CD14-positive monocyte (primary cell): ENCODE results near the gene MYB. TPM values are rescaled to one million over a fixed set of nuclear protein-coding genes. Genes with fewer than 3 reads are reported as not detected.

ENCODE experiments used
- DNase-seq, 3 donors: peaks; one replicate each; pipeline ENCODE4 v3.0.0-alpha.2; 2011 to 2022
- H2AFZ ChIP-seq: 2 replicates; pipeline ENCODE4 v1.6.0; 2012; ENCODE audit warnings: mild to moderate bottlenecking, low read depth, low read length, inconsistent platforms; ENCODE audit not compliant: insufficient read depth, poor library complexity, severe bottlenecking
- H3K27ac ChIP-seq, 2 donors: 1 replicate in 1 of 2; 2 replicates in 1 of 2; pipeline ENCODE4 v1.5.1; 2012 to 2013; ENCODE audit warnings: low read length in 2 of 2, control low read depth in 1 of 2, inconsistent platforms in 1 of 2, low read depth in 1 of 2, mild to moderate bottlenecking in 1 of 2
- H3K27me3 ChIP-seq, 2 donors: one replicate each; pipeline versions ENCODE4 v1.6.0 to v1.6.1; 2011 to 2013; ENCODE audit warnings: low read length in 2 of 2; ENCODE audit not compliant: control insufficient read depth in 2 of 2, insufficient read depth in 2 of 2
- H3K36me3 ChIP-seq, 2 donors: replicated peaks in 1 of 2; 1 replicate in 1 of 2; 2 replicates in 1 of 2; pipeline versions ENCODE4 v1.5.1 to v1.6.1; 2012 to 2013; ENCODE audit warnings: low read length in 2 of 2, control low read depth in 1 of 2, inconsistent platforms in 1 of 2, mild to moderate bottlenecking in 1 of 2; ENCODE audit not compliant: insufficient read depth in 2 of 2, control insufficient read depth in 1 of 2
- H3K4me1 ChIP-seq, 2 donors: 1 replicate in 1 of 2; 2 replicates in 1 of 2; pipeline versions ENCODE4 v1.5.1 to v1.6.1; 2012 to 2013; ENCODE audit warnings: low read length in 2 of 2, control low read depth in 1 of 2, inconsistent platforms in 1 of 2, mild to moderate bottlenecking in 1 of 2, moderate library complexity in 1 of 2; ENCODE audit not compliant: insufficient read depth in 2 of 2, control insufficient read depth in 1 of 2
- H3K4me2 ChIP-seq: replicated peaks from 2 replicates; pipeline ENCODE3; 2012; ENCODE audit warnings: low read length, moderate library complexity, mild to moderate bottlenecking; ENCODE audit not compliant: poor library complexity, severe bottlenecking; ENCODE audit errors: extremely low read depth
- H3K4me3 ChIP-seq, 3 experiments: fragments of 200-600 bp in 1 of 3; sonication (generic) in 1 of 3; replicated peaks in 1 of 3; 1 replicate in 2 of 3; 2 replicates in 1 of 3; pipeline ENCODE4 v1.5.1; 2011 to 2013; ENCODE audit warnings: low read length in 3 of 3, mild to moderate bottlenecking in 3 of 3, control low read depth in 2 of 3, low read depth in 2 of 3, inconsistent platforms in 1 of 3, moderate library complexity in 1 of 3
- H3K79me2 ChIP-seq: 2 replicates; pipeline ENCODE4 v1.6.0; 2012; ENCODE audit warnings: mild to moderate bottlenecking, control low read depth, inconsistent platforms, low read length, moderate library complexity; ENCODE audit not compliant: insufficient read depth
- H3K9ac ChIP-seq: 2 replicates; pipeline ENCODE4 v1.6.0; 2017; ENCODE audit warnings: low read length, mild to moderate bottlenecking; ENCODE audit not compliant: insufficient read depth, poor library complexity, severe bottlenecking
- H3K9me3 ChIP-seq, 2 donors: replicated peaks in 1 of 2; 1 replicate in 1 of 2; 2 replicates in 1 of 2; pipeline versions ENCODE4 v1.5.1 to v1.6.1; 2012 to 2013; ENCODE audit warnings: low read length in 2 of 2, control low read depth in 1 of 2; ENCODE audit not compliant: control insufficient read depth in 1 of 2, insufficient read depth in 1 of 2
- H4K20me1 ChIP-seq: 2 replicates; pipeline ENCODE4 v1.6.0; 2012; ENCODE audit warnings: mild to moderate bottlenecking, low read length, control low read depth, moderate library complexity; ENCODE audit not compliant: insufficient read depth
- H3K27ac Mint-ChIP-seq, 7 donors: one replicate each; pipeline ENCODE4 v1.8.0; 2020; ENCODE audit warnings: mild to moderate bottlenecking in 7 of 7, mixed read lengths in 7 of 7, moderate library complexity in 6 of 7, inconsistent platforms in 2 of 7
- H3K27me3 Mint-ChIP-seq, 3 donors: one replicate each; pipeline ENCODE4 v1.8.0; 2021 to 2022; ENCODE audit warnings: low read depth in 3 of 3, mild to moderate bottlenecking in 3 of 3, mixed read lengths in 3 of 3, moderate library complexity in 3 of 3, inconsistent platforms in 1 of 3
- H3K36me3 Mint-ChIP-seq, 2 donors: one replicate each; pipeline ENCODE4 v1.8.0; 2020; ENCODE audit warnings: mixed read lengths in 2 of 2, inconsistent platforms in 1 of 2, mild to moderate bottlenecking in 1 of 2
- H3K4me1 Mint-ChIP-seq: one replicate; pipeline ENCODE4 v1.8.0; 2020; ENCODE audit warnings: mild to moderate bottlenecking, mixed read lengths
- H3K4me3 Mint-ChIP-seq, 2 donors: one replicate each; pipeline ENCODE4 v1.8.0; 2020; ENCODE audit warnings: mild to moderate bottlenecking in 2 of 2, mixed read lengths in 2 of 2, moderate library complexity in 1 of 2
- H3K9me3 Mint-ChIP-seq, 7 donors: one replicate each; pipeline ENCODE4 v1.8.0; 2020 to 2022; ENCODE audit warnings: mixed read lengths in 7 of 7, mild to moderate bottlenecking in 6 of 7, moderate library complexity in 6 of 7, inconsistent platforms in 2 of 7
- CTCF ChIP-seq: fragments of 200-600 bp; IDR thresholded peaks from one replicate; pipeline ENCODE4 v1.8.0; 2022; ENCODE audit warnings: antibody characterized with exemption, mild to moderate bottlenecking
- WGBS: methylation state at CpG from one replicate; pipeline ENCODE4 v1.1.5; 2013; ENCODE audit warnings: missing lambda C conversion rate; ENCODE audit not compliant: insufficient coverage; 5-methylcytosine and 5-hydroxymethylcytosine counted together
- intact Hi-C, 2 donors: fragments of 100-400 bp; cut with micrococcal nuclease; formaldehyde crosslinking; loops; one replicate each; pipeline versions ENCODE4 v1.15.0 to v1.15.1; 2023
- polyA plus RNA-seq, 3 donors: library from polyadenylated mRNA; depleted of rRNA in 1 of 3; unstranded in 2 of 3; stranded (reverse) in 1 of 3; fragments of 300-500 nt in 2 of 3; fragments of >200 nt in 1 of 3; fragmentation: Illumina TruSeq in 2 of 3; gene quantifications; 1 replicate in 2 of 3; 2 replicates in 1 of 3; pipeline ENCODE4 v1.2.3, GENCODE V29; 2012 to 2021

MYB gene
- polyA plus RNA-seq, 3 donors, result 1.5 to 2.2 (median 1.7) TPM

- Mint-ChIP-seq H3K9me3 (peaks cover 0 to 3% (median 0%) of the 10 kb centered on the region in 7 donors), H3K4me3 (no peak overlapping the region), H3K36me3 (no peaks in the 10 kb centered on the region), H3K27ac (peak overlapping the region in 1 of 7 donors; percentile 41), H3K27me3 (peaks cover 0 to 4% (median 3%) of the 10 kb centered on the region in 3 donors), H3K4me1 (peaks cover 46% of the 10 kb centered on the region)
- H3K27ac ChIP-seq, result no peak overlapping the region
- H3K4me2 ChIP-seq, result no peak overlapping the region
- peak overlapping the region; percentile 63 for H2AFZ ChIP-seq
- H3K36me3 ChIP-seq, result no peaks in the 10 kb centered on the region
- H3K79me2 ChIP-seq, result no peaks in the 10 kb centered on the region
- no peaks in the 10 kb centered on the region for H3K27me3 ChIP-seq
- no peaks in the 10 kb centered on the region for H4K20me1 ChIP-seq
- H3K4me1 ChIP-seq, result peaks cover 25 to 33% of the 10 kb centered on the region in 2 donors
- no peak overlapping the region for H3K4me3 ChIP-seq
- no peak for DNase-seq
- no peak for TF ChIP-seq CTCF
- 72% methylated on average over 2 of the region's 5 CpGs for WGBS
- no peak overlapping the region for H3K9ac ChIP-seq
- intact Hi-C loops, result no loop called here
- H3K9me3 ChIP-seq, result no peaks in the 10 kb centered on the region
Measured at GRCh38 chr6:135233686-135234491, 52.8 kb downstream of the MYB start.

- Histone ChIP-seq H4K20me1 (no peaks in the 10 kb centered on the region), H3K36me3 (no peaks in the 10 kb centered on the region), H3K79me2 (no peaks in the 10 kb centered on the region), H3K4me2 (no peak overlapping the region), H2AFZ (peak overlapping the region; percentile 63), H3K9me3 (no peaks in the 10 kb centered on the region), H3K27me3 (no peaks in the 10 kb centered on the region), H3K9ac (no peak overlapping the region), H3K4me3 (no peak overlapping the region), H3K4me1 (peaks cover 25 to 33% of the 10 kb centered on the region in 2 donors), H3K27ac (no peak overlapping the region)
- intact Hi-C loops, result no loop called here
- TF ChIP-seq CTCF, result no peak
- no peak overlapping the region for H3K4me3 Mint-ChIP-seq
- no peak for DNase-seq
- H3K27ac Mint-ChIP-seq, result no peak overlapping the region
- H3K36me3 Mint-ChIP-seq, result no peaks in the 10 kb centered on the region
- peaks cover 42% of the 10 kb centered on the region for H3K4me1 Mint-ChIP-seq
- peaks cover 0 to 3% (median 0%) of the 10 kb centered on the region in 7 donors for H3K9me3 Mint-ChIP-seq
- peaks cover 0 to 4% (median 3%) of the 10 kb centered on the region in 3 donors for H3K27me3 Mint-ChIP-seq
- no CpG with 5 or more reads among the region's 1 CpG for WGBS
Measured at GRCh38 chr6:135234492-135234780, 53.3 kb downstream of the MYB start.
